ENCODE data around the gene ADORA2A. TPM values are rescaled to one million over a fixed set of nuclear protein-coding genes. Genes with fewer than 3 reads are reported as not detected.

The ADORA2A gene
- total and polyA plus RNA-seq, 2 of the 13 experiments (the other 11 are each of a cell fraction or from before 2014, with no cell fraction given), result 3.3 to 5.0 TPM

DNA sequence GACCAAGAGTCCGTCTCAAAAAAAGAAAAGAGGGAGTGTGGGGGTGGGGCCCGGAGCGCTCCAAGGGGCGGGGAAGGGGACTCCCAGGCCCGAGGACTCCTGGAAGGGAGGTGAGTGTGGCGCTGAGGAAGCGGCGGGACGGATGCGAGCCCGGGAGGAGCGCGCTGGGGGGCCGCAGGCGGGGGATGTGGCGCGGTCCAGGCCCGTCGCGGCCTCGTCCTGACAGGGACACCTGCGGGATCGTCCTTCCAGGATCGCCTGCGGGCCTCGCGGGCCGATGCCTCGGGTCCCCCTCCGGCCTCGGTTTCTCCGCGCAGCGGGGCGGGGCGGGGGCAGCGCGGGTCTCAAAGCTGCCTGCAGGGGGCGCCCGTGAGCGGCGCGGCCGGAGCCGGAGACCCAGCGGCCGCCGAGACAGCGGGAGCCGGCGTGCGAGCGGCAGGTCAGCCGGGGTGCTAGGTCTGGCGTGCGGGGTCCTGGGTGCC is 3.8 kb upstream of the ADORA2A start (continued):
- TF ChIP-seq, protein P1, sequence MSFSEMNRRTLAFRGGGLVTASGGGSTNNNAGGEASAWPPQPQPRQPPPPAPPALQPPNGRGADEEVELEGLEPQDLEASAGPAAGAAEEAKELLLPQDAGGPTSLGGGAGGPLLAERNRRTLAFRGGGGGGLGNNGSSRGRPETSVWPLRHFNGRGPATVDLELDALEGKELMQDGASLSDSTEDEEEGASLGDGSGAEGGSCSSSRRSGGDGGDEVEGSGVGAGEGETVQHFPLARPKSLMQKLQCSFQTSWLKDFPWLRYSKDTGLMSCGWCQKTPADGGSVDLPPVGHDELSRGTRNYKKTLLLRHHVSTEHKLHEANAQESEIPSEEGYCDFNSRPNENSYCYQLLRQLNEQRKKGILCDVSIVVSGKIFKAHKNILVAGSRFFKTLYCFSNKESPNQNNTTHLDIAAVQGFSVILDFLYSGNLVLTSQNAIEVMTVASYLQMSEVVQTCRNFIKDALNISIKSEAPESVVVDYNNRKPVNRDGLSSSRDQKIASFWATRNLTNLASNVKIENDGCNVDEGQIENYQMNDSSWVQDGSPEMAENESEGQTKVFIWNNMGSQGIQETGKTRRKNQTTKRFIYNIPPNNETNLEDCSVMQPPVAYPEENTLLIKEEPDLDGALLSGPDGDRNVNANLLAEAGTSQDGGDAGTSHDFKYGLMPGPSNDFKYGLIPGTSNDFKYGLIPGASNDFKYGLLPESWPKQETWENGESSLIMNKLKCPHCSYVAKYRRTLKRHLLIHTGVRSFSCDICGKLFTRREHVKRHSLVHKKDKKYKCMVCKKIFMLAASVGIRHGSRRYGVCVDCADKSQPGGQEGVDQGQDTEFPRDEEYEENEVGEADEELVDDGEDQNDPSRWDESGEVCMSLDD (CRISPR knock-in tag; IDR thresholded peaks at IDR 0.05; ENCODE audit: borderline replicate concordance), result no peak
- no peak for TF ChIP-seq ZBTB7A (CRISPR knock-in tag; IDR thresholded peaks at IDR 0.05)
- TF ChIP-seq, protein P2, sequence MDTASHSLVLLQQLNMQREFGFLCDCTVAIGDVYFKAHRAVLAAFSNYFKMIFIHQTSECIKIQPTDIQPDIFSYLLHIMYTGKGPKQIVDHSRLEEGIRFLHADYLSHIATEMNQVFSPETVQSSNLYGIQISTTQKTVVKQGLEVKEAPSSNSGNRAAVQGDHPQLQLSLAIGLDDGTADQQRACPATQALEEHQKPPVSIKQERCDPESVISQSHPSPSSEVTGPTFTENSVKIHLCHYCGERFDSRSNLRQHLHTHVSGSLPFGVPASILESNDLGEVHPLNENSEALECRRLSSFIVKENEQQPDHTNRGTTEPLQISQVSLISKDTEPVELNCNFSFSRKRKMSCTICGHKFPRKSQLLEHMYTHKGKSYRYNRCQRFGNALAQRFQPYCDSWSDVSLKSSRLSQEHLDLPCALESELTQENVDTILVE (CRISPR knock-in tag; IDR thresholded peaks at IDR 0.05), result no peak; the same call in 1 of the 2 replicates
- TF ChIP-seq ZNF143 (CRISPR knock-in tag; IDR thresholded peaks at IDR 0.05), result no peak
- no peak for TF ChIP-seq ZNF296 (CRISPR knock-in tag; conservative IDR thresholded peaks at IDR 0.05)
- TF ChIP-seq ZFYVE20 (CRISPR knock-in tag; IDR thresholded peaks at IDR 0.05; ENCODE audit: borderline replicate concordance, low read depth), result no peak
- TF ChIP-seq, protein P3, sequence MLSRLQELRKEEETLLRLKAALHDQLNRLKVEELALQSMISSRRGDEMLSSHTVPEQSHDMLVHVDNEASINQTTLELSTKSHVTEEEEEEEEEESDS (CRISPR knock-in tag; IDR thresholded peaks at IDR 0.05; ENCODE audit: borderline replicate concordance), result no peak
- TF ChIP-seq, protein P4, sequence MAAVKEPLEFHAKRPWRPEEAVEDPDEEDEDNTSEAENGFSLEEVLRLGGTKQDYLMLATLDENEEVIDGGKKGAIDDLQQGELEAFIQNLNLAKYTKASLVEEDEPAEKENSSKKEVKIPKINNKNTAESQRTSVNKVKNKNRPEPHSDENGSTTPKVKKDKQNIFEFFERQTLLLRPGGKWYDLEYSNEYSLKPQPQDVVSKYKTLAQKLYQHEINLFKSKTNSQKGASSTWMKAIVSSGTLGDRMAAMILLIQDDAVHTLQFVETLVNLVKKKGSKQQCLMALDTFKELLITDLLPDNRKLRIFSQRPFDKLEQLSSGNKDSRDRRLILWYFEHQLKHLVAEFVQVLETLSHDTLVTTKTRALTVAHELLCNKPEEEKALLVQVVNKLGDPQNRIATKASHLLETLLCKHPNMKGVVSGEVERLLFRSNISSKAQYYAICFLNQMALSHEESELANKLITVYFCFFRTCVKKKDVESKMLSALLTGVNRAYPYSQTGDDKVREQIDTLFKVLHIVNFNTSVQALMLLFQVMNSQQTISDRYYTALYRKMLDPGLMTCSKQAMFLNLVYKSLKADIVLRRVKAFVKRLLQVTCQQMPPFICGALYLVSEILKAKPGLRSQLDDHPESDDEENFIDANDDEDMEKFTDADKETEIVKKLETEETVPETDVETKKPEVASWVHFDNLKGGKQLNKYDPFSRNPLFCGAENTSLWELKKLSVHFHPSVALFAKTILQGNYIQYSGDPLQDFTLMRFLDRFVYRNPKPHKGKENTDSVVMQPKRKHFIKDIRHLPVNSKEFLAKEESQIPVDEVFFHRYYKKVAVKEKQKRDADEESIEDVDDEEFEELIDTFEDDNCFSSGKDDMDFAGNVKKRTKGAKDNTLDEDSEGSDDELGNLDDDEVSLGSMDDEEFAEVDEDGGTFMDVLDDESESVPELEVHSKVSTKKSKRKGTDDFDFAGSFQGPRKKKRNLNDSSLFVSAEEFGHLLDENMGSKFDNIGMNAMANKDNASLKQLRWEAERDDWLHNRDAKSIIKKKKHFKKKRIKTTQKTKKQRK (IDR thresholded peaks at IDR 0.05; ENCODE audit: low read length), result no peak
- no peak for TF ChIP-seq ZNF253 (CRISPR knock-in tag; IDR thresholded peaks at IDR 0.05; ENCODE audit: borderline replicate concordance)
- TF ChIP-seq, protein P5, sequence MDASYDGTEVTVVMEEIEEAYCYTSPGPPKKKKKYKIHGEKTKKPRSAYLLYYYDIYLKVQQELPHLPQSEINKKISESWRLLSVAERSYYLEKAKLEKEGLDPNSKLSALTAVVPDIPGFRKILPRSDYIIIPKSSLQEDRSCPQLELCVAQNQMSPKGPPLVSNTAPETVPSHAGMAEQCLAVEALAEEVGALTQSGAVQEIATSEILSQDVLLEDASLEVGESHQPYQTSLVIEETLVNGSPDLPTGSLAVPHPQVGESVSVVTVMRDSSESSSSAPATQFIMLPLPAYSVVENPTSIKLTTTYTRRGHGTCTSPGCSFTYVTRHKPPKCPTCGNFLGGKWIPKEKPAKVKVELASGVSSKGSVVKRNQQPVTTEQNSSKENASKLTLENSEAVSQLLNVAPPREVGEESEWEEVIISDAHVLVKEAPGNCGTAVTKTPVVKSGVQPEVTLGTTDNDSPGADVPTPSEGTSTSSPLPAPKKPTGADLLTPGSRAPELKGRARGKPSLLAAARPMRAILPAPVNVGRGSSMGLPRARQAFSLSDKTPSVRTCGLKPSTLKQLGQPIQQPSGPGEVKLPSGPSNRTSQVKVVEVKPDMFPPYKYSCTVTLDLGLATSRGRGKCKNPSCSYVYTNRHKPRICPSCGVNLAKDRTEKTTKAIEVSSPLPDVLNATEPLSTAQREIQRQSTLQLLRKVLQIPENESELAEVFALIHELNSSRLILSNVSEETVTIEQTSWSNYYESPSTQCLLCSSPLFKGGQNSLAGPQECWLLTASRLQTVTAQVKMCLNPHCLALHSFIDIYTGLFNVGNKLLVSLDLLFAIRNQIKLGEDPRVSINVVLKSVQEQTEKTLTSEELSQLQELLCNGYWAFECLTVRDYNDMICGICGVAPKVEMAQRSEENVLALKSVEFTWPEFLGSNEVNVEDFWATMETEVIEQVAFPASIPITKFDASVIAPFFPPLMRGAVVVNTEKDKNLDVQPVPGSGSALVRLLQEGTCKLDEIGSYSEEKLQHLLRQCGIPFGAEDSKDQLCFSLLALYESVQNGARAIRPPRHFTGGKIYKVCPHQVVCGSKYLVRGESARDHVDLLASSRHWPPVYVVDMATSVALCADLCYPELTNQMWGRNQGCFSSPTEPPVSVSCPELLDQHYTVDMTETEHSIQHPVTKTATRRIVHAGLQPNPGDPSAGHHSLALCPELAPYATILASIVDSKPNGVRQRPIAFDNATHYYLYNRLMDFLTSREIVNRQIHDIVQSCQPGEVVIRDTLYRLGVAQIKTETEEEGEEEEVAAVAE (CRISPR knock-in tag; IDR thresholded peaks at IDR 0.05; ENCODE audit: borderline replicate concordance), result no peak
- no peak for TF ChIP-seq RARG (CRISPR knock-in tag; IDR thresholded peaks at IDR 0.05; ENCODE audit: low read depth)
- no peak for TF ChIP-seq SMC3 (IDR thresholded peaks at IDR 0.05; ENCODE audit: low read length)
- no peak for TF ChIP-seq TCF7L2 (IDR thresholded peaks at IDR 0.05; ENCODE audit: low read depth, low read length)
- peak; percentile 16; the same call in 1 of the 2 replicates for TF ChIP-seq ZBTB38 (CRISPR knock-in tag; IDR thresholded peaks at IDR 0.05)
- no peak for TF ChIP-seq WIZ (CRISPR knock-in tag; IDR thresholded peaks at IDR 0.05)

Measured in HepG2 (cell line).